A549 (cell line): ENCODE results near the gene BMP3. TPM values are rescaled to one million over a fixed set of nuclear protein-coding genes. Genes with fewer than 3 reads are reported as not detected.

Experiments used
- ATAC-seq, 2 experiments: fragments of 200-7000 bp in 1 of 2; fragments of >200 bp in 1 of 2; cut with Nextera tagmentation in 1 of 2; cut with Tn5 transposase in 1 of 2; 3 replicates each; pipeline versions ENCODE4 v1.8.0 to v1.9.1; 2018 to 2020; ENCODE audit warnings: mild to moderate bottlenecking in 1 of 2, moderate library complexity in 1 of 2
- CTCF ChIA-PET: fragments of 300-600 bp; sonication (Branson Sonifier 250); formaldehyde crosslinking; extraction: SDS; loops from one replicate; lab custom pipeline; 2021; ENCODE audit warnings: antibody characterized with exemption, inconsistent platforms; lab: Yijun Ruan, JAX
- POLR2A ChIA-PET: fragments of 350-600 bp; formaldehyde crosslinking; extraction: SDS; loops from one replicate; lab custom pipeline; 2021; ENCODE audit warnings: antibody characterized with exemption, inconsistent platforms; lab: Yijun Ruan, JAX
- DNase-seq, 2 experiments: peaks; one replicate each; pipeline versions ENCODE4 v3.0.0 to v3.0.0-alpha.2; 2011 to 2016; ENCODE audit warnings: low read depth in 1 of 2, low spot score in 1 of 2
- FAIRE-seq: peaks from 2 replicates; lab custom pipeline; 2011; peaks lifted over from hg19 to GRCh38; lab: Jason Lieb, UNC
- H3K27ac ChIP-seq, 2 experiments: fragments of >200 bp; sonication (Bioruptor Twin); formaldehyde crosslinking; 3 replicates each; pipeline ENCODE4 v1.5.1; 2016 to 2017
- H3K4me1 ChIP-seq: fragments of >200 bp; sonication (Bioruptor Twin); formaldehyde crosslinking; 3 replicates; pipeline ENCODE4 v1.6.1; 2016
- H3K4me2 ChIP-seq: fragments of >200 bp; sonication (Bioruptor Twin); formaldehyde crosslinking; 3 replicates; pipeline ENCODE4 v1.6.1; 2016
- H3K4me3 ChIP-seq: fragments of >200 bp; sonication (Bioruptor Twin); formaldehyde crosslinking; 3 replicates; pipeline ENCODE4 v1.5.1; 2016
- H3K9me3 ChIP-seq: fragments of >200 bp; sonication (Bioruptor Twin); formaldehyde crosslinking; 3 replicates; pipeline ENCODE4 v1.6.1; 2016
- CBX2 ChIP-seq: fragments of 200-600 bp; sonication (generic); IDR thresholded peaks from 2 replicates; pipeline ENCODE4 v1.6.1; 2016; ENCODE audit warnings: low read depth, mild to moderate bottlenecking, borderline replicate concordance
- CBX8 ChIP-seq: fragments of 200-600 bp; sonication (generic); IDR thresholded peaks from 2 replicates; pipeline ENCODE4 v1.6.1; 2016
- CEBPB ChIP-seq, 2 experiments: fragments of >200 bp in 1 of 2; sonication (Bioruptor Twin) in 1 of 2; formaldehyde crosslinking in 1 of 2; IDR thresholded peaks; 2 replicates each; pipeline ENCODE4 v1.6.1; 2012 to 2016
- EHMT2 ChIP-seq: fragments of 200-600 bp; sonication (generic); IDR thresholded peaks from 2 replicates; pipeline ENCODE4 v1.6.1; 2016; ENCODE audit warnings: antibody characterized with exemption, low read depth, mild to moderate bottlenecking, moderate library complexity
- ESRRA ChIP-seq: fragments of 150-350 bp; IDR thresholded peaks from 2 replicates; pipeline ENCODE4 v1.6.1; 2014; ENCODE audit warnings: mild to moderate bottlenecking, low read length, borderline replicate concordance
- FOSB ChIP-seq: fragments of 250-450 bp; sonication (Bioruptor Pico); IDR thresholded peaks from 2 replicates; pipeline ENCODE4 v1.5.0; 2020; ENCODE audit warnings: mild to moderate bottlenecking, moderate library complexity
- FOSL2 ChIP-seq, 2 experiments: fragments of 450-650 bp in 1 of 2; fragments of >200 bp in 1 of 2; sonication (Bioruptor Twin) in 1 of 2; formaldehyde crosslinking; IDR thresholded peaks; 2 replicates each; pipeline versions ENCODE4 v1.5.0 to v1.6.1; 2016 to 2020; ENCODE audit warnings: mild to moderate bottlenecking in 1 of 2, moderate library complexity in 1 of 2
- GATA3 ChIP-seq: IDR thresholded peaks from 2 replicates; pipeline ENCODE4 v1.6.1; 2012; ENCODE audit warnings: borderline replicate concordance
- HEYL ChIP-seq: fragments of 250-450 bp; sonication (Bioruptor Pico); IDR thresholded peaks from 2 replicates; pipeline ENCODE4 v1.8.0; 2021; ENCODE audit warnings: mild to moderate bottlenecking, moderate library complexity
- HOXA7 ChIP-seq: fragments of 250-450 bp; sonication (Bioruptor Pico); IDR thresholded peaks from 2 replicates; pipeline ENCODE4 v1.5.0; 2020; ENCODE audit warnings: mild to moderate bottlenecking, moderate library complexity
- JUNB ChIP-seq: fragments of >200 bp; sonication (Bioruptor Twin); formaldehyde crosslinking; IDR thresholded peaks from 2 replicates; pipeline ENCODE4 v1.6.1; 2016
- MAFK ChIP-seq: fragments of 450-650 bp; IDR thresholded peaks from 2 replicates; pipeline ENCODE4 v1.6.1; 2014; ENCODE audit not compliant: partially characterized antibody
- MYC ChIP-seq: IDR thresholded peaks from 2 replicates; pipeline ENCODE4 v1.6.1; 2012; ENCODE audit warnings: mild to moderate bottlenecking, inconsistent platforms, low read length, improper control_type of control experiment, borderline replicate concordance
- PHF8 ChIP-seq: fragments of 200-600 bp; sonication (generic); IDR thresholded peaks from 2 replicates; pipeline ENCODE4 v1.6.1; 2016; ENCODE audit warnings: low read depth, mild to moderate bottlenecking, antibody characterized with exemption, moderate library complexity, borderline replicate concordance
- RARB ChIP-seq: fragments of 250-450 bp; sonication (Bioruptor Pico); IDR thresholded peaks from 2 replicates; pipeline ENCODE4 v1.8.0; 2021; ENCODE audit warnings: mild to moderate bottlenecking, moderate library complexity
- RFX5 ChIP-seq: fragments of 450-650 bp; IDR thresholded peaks from 2 replicates; pipeline ENCODE4 v1.7.1; 2014; ENCODE audit warnings: antibody characterized with exemption, mild to moderate bottlenecking, moderate library complexity
- RNF2 ChIP-seq: fragments of 200-600 bp; sonication (generic); IDR thresholded peaks from 2 replicates; pipeline ENCODE4 v1.6.1; 2016; ENCODE audit warnings: low read depth, mild to moderate bottlenecking, antibody characterized with exemption, moderate library complexity, borderline replicate concordance
- SREBF2 ChIP-seq: fragments of 450-650 bp; IDR thresholded peaks from 2 replicates; pipeline ENCODE4 v1.6.1; 2014; ENCODE audit warnings: mild to moderate bottlenecking, moderate library complexity
- ZFP36 ChIP-seq: fragments of 450-650 bp; IDR thresholded peaks from 2 replicates; pipeline ENCODE4 v1.6.1; 2014; ENCODE audit warnings: borderline replicate concordance; ENCODE audit not compliant: partially characterized antibody
- ZNF302 ChIP-seq: fragments of 250-450 bp; sonication (Bioruptor Pico); IDR thresholded peaks from 2 replicates; pipeline ENCODE4 v1.9.0; 2021; ENCODE audit warnings: inconsistent platforms, mild to moderate bottlenecking, moderate library complexity
- WGBS: methylation state at CpG from one replicate; pipeline ENCODE4 v1.1.6; 2017; ENCODE audit errors: missing lambda C conversion rate; 5-methylcytosine and 5-hydroxymethylcytosine counted together
- polyA minus RNA-seq: library from RNA; depleted of rRNA, polyadenylated mRNA; stranded (reverse); fragments of >200 nt; gene quantifications from 2 replicates; pipeline ENCODE4 v1.2.3, GENCODE V29; 2011; rRNA and poly(A)+ RNA removed
- polyA plus RNA-seq, 4 experiments: library from polyadenylated mRNA; depleted of rRNA in 3 of 4; stranded (reverse); fragments of >200 nt; fragmentation: RNase III in 1 of 4; extraction: RNeasy Plus Mini Kit Qiagen cat#74134 plus additional on column Dnase treatment in 1 of 4; gene quantifications; 2 replicates in 3 of 4; 3 replicates in 1 of 4; pipeline ENCODE4 v1.2.3, GENCODE V29; 2011 to 2017
- TF ChIP-seq, protein P1 (sequence below): IDR thresholded peaks from 2 replicates; pipeline ENCODE4 v1.6.1; 2012; ENCODE audit warnings: low read depth, borderline replicate concordance
- TF ChIP-seq, protein P2 (sequence below): fragments of >200 bp; sonication (Bioruptor Twin); formaldehyde crosslinking; IDR thresholded peaks from 3 replicates; pipeline ENCODE4 v1.5.1; 2016
- TF ChIP-seq, protein P3 (sequence below): fragments of 150-350 bp; IDR thresholded peaks from 2 replicates; pipeline ENCODE4 v1.6.1; 2014; ENCODE audit warnings: low read depth, mild to moderate bottlenecking, low read length
- TF ChIP-seq, protein P4 (sequence below): fragments of 450-650 bp; IDR thresholded peaks from 2 replicates; pipeline ENCODE4 v1.6.1; 2014; ENCODE audit warnings: antibody characterized with exemption
- TF ChIP-seq, protein P5 (sequence below): fragments of >200 bp; sonication (Bioruptor Twin); formaldehyde crosslinking; IDR thresholded peaks from 3 replicates; pipeline ENCODE4 v1.6.1; 2016

The BMP3 gene, protein sequence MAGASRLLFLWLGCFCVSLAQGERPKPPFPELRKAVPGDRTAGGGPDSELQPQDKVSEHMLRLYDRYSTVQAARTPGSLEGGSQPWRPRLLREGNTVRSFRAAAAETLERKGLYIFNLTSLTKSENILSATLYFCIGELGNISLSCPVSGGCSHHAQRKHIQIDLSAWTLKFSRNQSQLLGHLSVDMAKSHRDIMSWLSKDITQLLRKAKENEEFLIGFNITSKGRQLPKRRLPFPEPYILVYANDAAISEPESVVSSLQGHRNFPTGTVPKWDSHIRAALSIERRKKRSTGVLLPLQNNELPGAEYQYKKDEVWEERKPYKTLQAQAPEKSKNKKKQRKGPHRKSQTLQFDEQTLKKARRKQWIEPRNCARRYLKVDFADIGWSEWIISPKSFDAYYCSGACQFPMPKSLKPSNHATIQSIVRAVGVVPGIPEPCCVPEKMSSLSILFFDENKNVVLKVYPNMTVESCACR
- polyA plus RNA-seq (2011; rRNA removed) (not detected in 2 replicates), polyA plus RNA-seq (2017; fragmentation: RNase III; extraction: RNeasy Plus Mini Kit Qiagen cat#74134 plus additional on column Dnase treatment) (not detected in 3 replicates), polyA minus RNA-seq (not detected in 2 replicates)
- not detected in 2 replicates for polyA plus RNA-seq (2012; cell fraction: cytosol; rRNA removed)
- polyA plus RNA-seq (2012; cell fraction: nucleus; rRNA removed): 0.01 TPM in 1 of 2 replicates, not detected in the other

DNA sequence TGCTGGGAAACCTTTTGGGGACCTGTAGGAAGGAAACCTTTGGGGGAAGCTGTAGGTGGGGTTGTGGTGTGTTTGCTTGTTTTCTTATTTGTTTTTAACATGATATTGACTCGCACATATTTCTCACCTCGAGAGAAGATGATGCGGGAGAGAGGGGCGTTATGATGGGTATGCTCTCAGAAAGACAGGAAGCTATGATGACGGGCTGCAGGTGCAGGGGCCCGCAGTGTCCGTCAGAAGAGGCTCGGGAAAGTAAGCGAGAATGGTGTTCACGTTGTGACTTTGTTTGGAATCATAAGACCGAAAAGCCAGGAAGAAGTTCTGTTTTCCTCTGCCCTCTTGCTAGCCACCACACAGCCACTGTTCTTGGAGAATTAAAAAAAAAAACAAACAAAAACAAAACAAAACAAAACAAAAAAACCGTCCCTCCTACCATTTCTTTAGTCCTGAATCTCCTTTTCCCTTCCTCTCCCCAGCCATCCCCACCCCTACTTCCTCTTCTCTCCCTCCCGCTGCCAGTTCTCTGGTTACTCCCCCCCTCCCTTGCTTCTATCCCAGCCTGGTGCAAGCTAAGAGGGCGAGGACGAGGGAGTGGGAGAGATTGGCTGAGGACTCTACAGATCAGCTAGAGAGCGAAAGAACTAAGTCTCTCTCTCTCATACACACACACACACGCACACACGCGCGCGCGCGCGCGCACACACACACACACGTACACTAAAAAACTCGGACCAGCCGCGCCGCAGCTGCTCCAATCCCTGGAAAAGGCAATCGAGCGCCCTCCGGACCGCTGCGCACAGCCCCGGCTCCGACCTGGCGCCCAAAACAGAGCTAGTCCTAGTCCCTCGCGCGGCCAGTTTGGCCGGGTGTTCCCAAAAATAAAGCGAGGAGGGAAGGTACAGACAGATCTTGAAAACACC is at the start of gene BMP3:
Gene BMP3, plus strand, starts transcription at position 648 of the 920 bp plus-strand sequence. CDS start 577 bp downstream, outside the sequence.
- DNase-seq: peak in 1 of 2 experiments; percentile 0
- ChIA-PET POLR2A (no interaction called here), CTCF (interaction anchor here (2.4 to 2.8 kb wide), 2 partner anchors 9 to 39 kb away, joined by 8 to 9 read pairs; no protein-coding TSS in a partner anchor)
- peak within 1 kb of the TSS; percentile 59 for H3K4me2 ChIP-seq
- no peak within 1 kb of the TSS for H3K27ac ChIP-seq
- H3K4me1 ChIP-seq: no peaks in the 10 kb centered on the region
- WGBS: 14% methylated on average over 17 of the region's 43 CpGs
- peak in 1 of 2 experiments; percentile 58; a peak in 3 of 6 replicates for ATAC-seq
- no peak for FAIRE-seq
- no peaks in the 10 kb centered on the region for H3K9me3 ChIP-seq
- TF ChIP-seq CEBPB (IDR thresholded peaks at IDR 0.05): no peak
- TF ChIP-seq, protein P1, sequence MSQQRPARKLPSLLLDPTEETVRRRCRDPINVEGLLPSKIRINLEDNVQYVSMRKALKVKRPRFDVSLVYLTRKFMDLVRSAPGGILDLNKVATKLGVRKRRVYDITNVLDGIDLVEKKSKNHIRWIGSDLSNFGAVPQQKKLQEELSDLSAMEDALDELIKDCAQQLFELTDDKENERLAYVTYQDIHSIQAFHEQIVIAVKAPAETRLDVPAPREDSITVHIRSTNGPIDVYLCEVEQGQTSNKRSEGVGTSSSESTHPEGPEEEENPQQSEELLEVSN: no peak
- no peak for TF ChIP-seq SREBF2
- TF ChIP-seq JUNB: no peak
- TF ChIP-seq, protein P2, sequence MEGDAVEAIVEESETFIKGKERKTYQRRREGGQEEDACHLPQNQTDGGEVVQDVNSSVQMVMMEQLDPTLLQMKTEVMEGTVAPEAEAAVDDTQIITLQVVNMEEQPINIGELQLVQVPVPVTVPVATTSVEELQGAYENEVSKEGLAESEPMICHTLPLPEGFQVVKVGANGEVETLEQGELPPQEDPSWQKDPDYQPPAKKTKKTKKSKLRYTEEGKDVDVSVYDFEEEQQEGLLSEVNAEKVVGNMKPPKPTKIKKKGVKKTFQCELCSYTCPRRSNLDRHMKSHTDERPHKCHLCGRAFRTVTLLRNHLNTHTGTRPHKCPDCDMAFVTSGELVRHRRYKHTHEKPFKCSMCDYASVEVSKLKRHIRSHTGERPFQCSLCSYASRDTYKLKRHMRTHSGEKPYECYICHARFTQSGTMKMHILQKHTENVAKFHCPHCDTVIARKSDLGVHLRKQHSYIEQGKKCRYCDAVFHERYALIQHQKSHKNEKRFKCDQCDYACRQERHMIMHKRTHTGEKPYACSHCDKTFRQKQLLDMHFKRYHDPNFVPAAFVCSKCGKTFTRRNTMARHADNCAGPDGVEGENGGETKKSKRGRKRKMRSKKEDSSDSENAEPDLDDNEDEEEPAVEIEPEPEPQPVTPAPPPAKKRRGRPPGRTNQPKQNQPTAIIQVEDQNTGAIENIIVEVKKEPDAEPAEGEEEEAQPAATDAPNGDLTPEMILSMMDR: no peak
- TF ChIP-seq, protein P3, sequence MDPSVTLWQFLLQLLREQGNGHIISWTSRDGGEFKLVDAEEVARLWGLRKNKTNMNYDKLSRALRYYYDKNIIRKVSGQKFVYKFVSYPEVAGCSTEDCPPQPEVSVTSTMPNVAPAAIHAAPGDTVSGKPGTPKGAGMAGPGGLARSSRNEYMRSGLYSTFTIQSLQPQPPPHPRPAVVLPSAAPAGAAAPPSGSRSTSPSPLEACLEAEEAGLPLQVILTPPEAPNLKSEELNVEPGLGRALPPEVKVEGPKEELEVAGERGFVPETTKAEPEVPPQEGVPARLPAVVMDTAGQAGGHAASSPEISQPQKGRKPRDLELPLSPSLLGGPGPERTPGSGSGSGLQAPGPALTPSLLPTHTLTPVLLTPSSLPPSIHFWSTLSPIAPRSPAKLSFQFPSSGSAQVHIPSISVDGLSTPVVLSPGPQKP: no peak
- no peak for TF ChIP-seq MAFK
- no peak for TF ChIP-seq CBX2
- no peak for TF ChIP-seq PHF8
- TF ChIP-seq CBX8: no peak
- H3K4me3 ChIP-seq: no peak within 1 kb of the TSS; the same call in 2 of the 3 replicates

DNA sequence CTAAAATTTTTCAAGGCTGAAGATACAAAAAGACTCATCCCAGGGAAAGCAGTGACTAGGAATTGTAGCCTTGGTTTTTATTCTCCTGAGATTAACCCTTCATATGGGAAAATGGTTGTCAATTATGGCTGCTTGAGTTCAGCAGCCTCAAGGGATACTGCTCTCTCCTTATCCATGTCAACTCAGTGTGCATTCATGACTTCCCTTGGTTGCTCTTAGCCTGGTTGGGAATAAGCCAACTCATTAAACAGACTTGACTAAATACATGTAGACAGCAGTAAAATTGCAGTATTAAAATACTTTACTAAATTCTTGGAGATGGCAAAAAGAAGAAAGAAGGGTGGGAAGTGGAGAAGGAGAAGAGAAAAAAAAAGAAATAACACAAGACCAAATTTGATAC is 44.5 kb upstream of the BMP3 start:
- H3K4me3 ChIP-seq: no peak overlapping the region
- no peaks in the 10 kb centered on the region for H3K4me1 ChIP-seq
- POLR2A ChIA-PET: no interaction called here
- ATAC-seq: no peak
- FAIRE-seq: no peak
- H3K27ac ChIP-seq: no peak overlapping the region
- no peak overlapping the region for H3K4me2 ChIP-seq
- DNase-seq: no peak
- TF ChIP-seq RARB (CRISPR knock-in tag): no peak
- no peak for TF ChIP-seq GATA3
- no peak for TF ChIP-seq HEYL
- no peak for TF ChIP-seq HOXA7 (CRISPR knock-in tag)
- TF ChIP-seq RNF2: no peak
- TF ChIP-seq RFX5: no peak
- TF ChIP-seq MYC: no peak
- no peak for TF ChIP-seq FOSB (CRISPR knock-in tag)
- no peak for TF ChIP-seq EHMT2
- TF ChIP-seq, protein P4, sequence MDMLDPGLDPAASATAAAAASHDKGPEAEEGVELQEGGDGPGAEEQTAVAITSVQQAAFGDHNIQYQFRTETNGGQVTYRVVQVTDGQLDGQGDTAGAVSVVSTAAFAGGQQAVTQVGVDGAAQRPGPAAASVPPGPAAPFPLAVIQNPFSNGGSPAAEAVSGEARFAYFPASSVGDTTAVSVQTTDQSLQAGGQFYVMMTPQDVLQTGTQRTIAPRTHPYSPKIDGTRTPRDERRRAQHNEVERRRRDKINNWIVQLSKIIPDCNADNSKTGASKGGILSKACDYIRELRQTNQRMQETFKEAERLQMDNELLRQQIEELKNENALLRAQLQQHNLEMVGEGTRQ: no peak
- TF ChIP-seq ZFP36: no peak
- TF ChIP-seq PHF8: no peak
- TF ChIP-seq, protein P5, sequence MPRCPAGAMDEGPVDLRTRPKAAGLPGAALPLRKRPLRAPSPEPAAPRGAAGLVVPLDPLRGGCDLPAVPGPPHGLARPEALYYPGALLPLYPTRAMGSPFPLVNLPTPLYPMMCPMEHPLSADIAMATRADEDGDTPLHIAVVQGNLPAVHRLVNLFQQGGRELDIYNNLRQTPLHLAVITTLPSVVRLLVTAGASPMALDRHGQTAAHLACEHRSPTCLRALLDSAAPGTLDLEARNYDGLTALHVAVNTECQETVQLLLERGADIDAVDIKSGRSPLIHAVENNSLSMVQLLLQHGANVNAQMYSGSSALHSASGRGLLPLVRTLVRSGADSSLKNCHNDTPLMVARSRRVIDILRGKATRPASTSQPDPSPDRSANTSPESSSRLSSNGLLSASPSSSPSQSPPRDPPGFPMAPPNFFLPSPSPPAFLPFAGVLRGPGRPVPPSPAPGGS: no peak
- TF ChIP-seq, protein P2: no peak
- TF ChIP-seq FOSL2 (IDR thresholded peaks at IDR 0.05): no peak
- TF ChIP-seq FOSL2 (CRISPR knock-in tag; IDR thresholded peaks at IDR 0.05): no peak
- no peak for TF ChIP-seq ESRRA
- TF ChIP-seq ZNF302 (CRISPR knock-in tag): no peak
- H3K9me3 ChIP-seq: no peaks in the 10 kb centered on the region
- CTCF ChIA-PET: no interaction called here
